Lower lobe of right lung (tissue), 2 donors: ENCODE measurements around the gene FSIP1. TPM values are rescaled to one million over a fixed set of nuclear protein-coding genes. Genes with fewer than 3 reads are reported as not detected.

ENCODE experiments used
- ATAC-seq, 2 donors: fragments of 200-7000 bp; cut with Tn5 transposase; one replicate each; pipeline ENCODE4 v1.9.1; 2020 to 2022; ENCODE audit warnings: mild to moderate bottlenecking in 2 of 2, moderate library complexity in 2 of 2
- DNase-seq: peaks from one replicate; pipeline ENCODE4 v3.0.0-alpha.2; 2020
- H3K27ac ChIP-seq: fragments of 200-600 bp; one replicate; pipeline ENCODE4 v1.8.0; 2022
- H3K27me3 ChIP-seq: fragments of 200-600 bp; one replicate; pipeline ENCODE4 v1.8.0; 2022; ENCODE audit warnings: low read depth
- H3K36me3 ChIP-seq: fragments of 200-600 bp; one replicate; pipeline ENCODE4 v1.8.0; 2022; ENCODE audit warnings: mild to moderate bottlenecking
- H3K4me1 ChIP-seq: fragments of 200-600 bp; one replicate; pipeline ENCODE4 v1.8.0; 2022
- H3K4me3 ChIP-seq: fragments of 200-600 bp; one replicate; pipeline ENCODE4 v1.8.0; 2022; ENCODE audit warnings: mild to moderate bottlenecking
- H3K9me3 ChIP-seq: fragments of 200-600 bp; one replicate; pipeline ENCODE4 v1.8.0; 2022
- CTCF ChIP-seq: fragments of 200-600 bp; IDR thresholded peaks from one replicate; pipeline ENCODE4 v1.8.0; 2022; ENCODE audit warnings: antibody characterized with exemption, mild to moderate bottlenecking
- intact Hi-C: fragments of 100-400 bp; cut with DNase I; formaldehyde crosslinking; loops from one replicate; pipeline ENCODE4 v1.11.0; 2022
- total RNA-seq: library from RNA; stranded (reverse); fragmentation: NEBNext Ultra II Directional; extraction: Animal tissue kit (Norgen Biotek cat#: 25700); gene quantifications from one replicate; pipeline ENCODE4 v1.2.1, GENCODE V29; 2021
- donor health status: DM: no; HTN: yes; CAD: no; lungs with severe emphysema.

The FSIP1 gene
- total RNA-seq, 1 donor from 2014 or later = 2.0 TPM

GRCh38 chr15:39643727-39644126, 138.9 kb downstream of the FSIP1 start:
- H3K27me3 ChIP-seq = no peaks in the 10 kb centered on the region
- no peak overlapping the region for H3K4me3 ChIP-seq
- H3K9me3 ChIP-seq = no peaks in the 10 kb centered on the region
- no peaks in the 10 kb centered on the region for H3K36me3 ChIP-seq
- H3K4me1 ChIP-seq = no peaks in the 10 kb centered on the region
- intact Hi-C loops = no loop called here
- TF ChIP-seq CTCF = no peak
- ATAC-seq = no peak
- DNase-seq = no peak
- no peak overlapping the region for H3K27ac ChIP-seq

GRCh38 chr15:39642011-39642640, 140.5 kb downstream of the FSIP1 start:
- no peak for TF ChIP-seq CTCF
- ATAC-seq = no peak
- Histone ChIP-seq H3K9me3 (no peaks in the 10 kb centered on the region), H3K36me3 (no peaks in the 10 kb centered on the region), H3K27ac (no peak overlapping the region), H3K4me1 (no peaks in the 10 kb centered on the region), H3K27me3 (no peaks in the 10 kb centered on the region), H3K4me3 (no peak overlapping the region)
- DNase-seq = no peak
- intact Hi-C loops = no loop called here

GRCh38 chr15:39641191-39641889, 141.3 kb downstream of the FSIP1 start:
- DNase-seq (no peak), ATAC-seq (no peak)
- no peak overlapping the region for H3K27ac ChIP-seq
- H3K4me3 ChIP-seq = no peak overlapping the region
- H3K27me3 ChIP-seq = no peaks in the 10 kb centered on the region
- H3K36me3 ChIP-seq = no peaks in the 10 kb centered on the region
- no peaks in the 10 kb centered on the region for H3K4me1 ChIP-seq
- intact Hi-C loops = no loop called here
- H3K9me3 ChIP-seq = no peaks in the 10 kb centered on the region
- TF ChIP-seq CTCF = no peak

GRCh38 chr15:39640665-39641064, 142.0 kb downstream of the FSIP1 start:
- Histone ChIP-seq H3K4me3 (no peak overlapping the region), H3K27me3 (no peaks in the 10 kb centered on the region), H3K9me3 (no peaks in the 10 kb centered on the region), H3K27ac (no peak overlapping the region), H3K36me3 (no peaks in the 10 kb centered on the region), H3K4me1 (no peaks in the 10 kb centered on the region)
- ATAC-seq = no peak
- DNase-seq = no peak
- intact Hi-C loops = no loop called here
- no peak for TF ChIP-seq CTCF

GRCh38 chr15:39639037-39639436, 143.6 kb downstream of the FSIP1 start:
- no peak for TF ChIP-seq CTCF
- H3K36me3 ChIP-seq = no peaks in the 10 kb centered on the region
- no peak overlapping the region for H3K27ac ChIP-seq
- intact Hi-C loops = no loop called here
- H3K27me3 ChIP-seq = no peaks in the 10 kb centered on the region
- no peak overlapping the region for H3K4me3 ChIP-seq
- no peaks in the 10 kb centered on the region for H3K9me3 ChIP-seq
- ATAC-seq (no peak), DNase-seq (no peak)
- no peaks in the 10 kb centered on the region for H3K4me1 ChIP-seq
